SK-N-SH (cell line): Measurements from ENCODE around the gene DNMBP. TPM values are rescaled to one million over a fixed set of nuclear protein-coding genes. Genes with fewer than 3 reads are reported as not detected.

ENCODE experiments used
- CTCF ChIA-PET: fragments of 300-600, 350-600 bp; formaldehyde crosslinking; extraction: SDS; loops from one replicate; lab custom pipeline; 2021; lab: Yijun Ruan, JAX
- POLR2A ChIA-PET: fragments of 350-600 bp; sonication (Branson Sonifier 250); formaldehyde crosslinking; extraction: SDS; loops from one replicate; lab custom pipeline; 2020; ENCODE audit warnings: antibody characterized with exemption, inconsistent platforms; lab: Yijun Ruan, JAX
- DNase-seq: peaks from one replicate; pipeline ENCODE4 v3.0.0; 2012
- H2AFZ ChIP-seq: fragments of 200-600 bp; sonication (generic); 2 replicates; pipeline ENCODE4 v1.8.1; 2016; ENCODE audit warnings: antibody characterized with exemption, mild to moderate bottlenecking, low read depth
- H3F3A ChIP-seq: fragments of 200-600 bp; sonication (generic); replicated peaks from 2 replicates; pipeline ENCODE3; 2016; ENCODE audit warnings: antibody characterized with exemption, mild to moderate bottlenecking; ENCODE audit not compliant: insufficient read depth
- H3K27ac ChIP-seq, 2 experiments: fragments of 200-500 bp in 1 of 2; fragments of 200-600 bp in 1 of 2; sonication (Bioruptor generic) in 1 of 2; sonication (generic), shearing (Covaris generic) in 1 of 2; 2 replicates each; pipeline versions ENCODE4 v1.5.1 to v1.6.1; 2014 to 2016; ENCODE audit warnings: low read depth in 2 of 2, inconsistent platforms in 1 of 2, low read length in 1 of 2, mild to moderate bottlenecking in 1 of 2, mixed read lengths in 1 of 2
- H3K27me3 ChIP-seq: fragments of 200-600 bp; sonication (generic), shearing (Covaris generic); 2 replicates; pipeline ENCODE4 v1.6.1; 2016; ENCODE audit warnings: mixed run types; ENCODE audit not compliant: insufficient read depth
- H3K36me3 ChIP-seq, 2 experiments: fragments of 200-500 bp in 1 of 2; fragments of 200-600 bp in 1 of 2; sonication (Bioruptor generic) in 1 of 2; sonication (generic) in 1 of 2; replicated peaks in 1 of 2; 2 replicates each; pipeline versions ENCODE3 to v1.5.1; 2014 to 2016; ENCODE audit warnings: low read length in 1 of 2, mild to moderate bottlenecking in 1 of 2; ENCODE audit not compliant: insufficient read depth in 2 of 2, control insufficient read depth in 1 of 2
- H3K4me1 ChIP-seq, 2 experiments: fragments of 200-500 bp in 1 of 2; fragments of 200-600 bp in 1 of 2; sonication (Bioruptor generic) in 1 of 2; sonication (generic), shearing (Covaris generic) in 1 of 2; 2 replicates each; pipeline versions ENCODE4 v1.5.1 to v1.6.1; 2014 to 2016; ENCODE audit warnings: low read depth in 1 of 2, low read length in 1 of 2, mixed run types in 1 of 2; ENCODE audit not compliant: insufficient read depth in 2 of 2, control insufficient read depth in 1 of 2
- H3K4me2 ChIP-seq: fragments of 200-600 bp; sonication (generic), shearing (Covaris generic); 2 replicates; pipeline ENCODE4 v1.6.1; 2017; ENCODE audit warnings: mixed run types
- H3K4me3 ChIP-seq, 2 experiments: fragments of 200-500 bp in 1 of 2; fragments of 200-600 bp in 1 of 2; sonication (Bioruptor generic) in 1 of 2; sonication (generic), shearing (Covaris generic) in 1 of 2; 2 replicates each; pipeline versions ENCODE4 v1.5.1 to v1.8.1; 2014 to 2016; ENCODE audit warnings: low read depth in 2 of 2, inconsistent platforms in 1 of 2, low read length in 1 of 2, mild to moderate bottlenecking in 1 of 2, mixed read lengths in 1 of 2, moderate library complexity in 1 of 2
- H3K79me2 ChIP-seq: fragments of 200-600 bp; sonication (generic); 2 replicates; pipeline ENCODE4 v1.8.1; 2017; ENCODE audit warnings: mild to moderate bottlenecking; ENCODE audit not compliant: insufficient read depth
- H3K9ac ChIP-seq: fragments of 200-600 bp; sonication (generic); 2 replicates; pipeline ENCODE4 v1.6.1; 2017; ENCODE audit warnings: mixed run types
- H3K9me2 ChIP-seq: fragments of 200-600 bp; sonication (generic); 2 replicates; pipeline ENCODE4 v1.6.1; 2017; ENCODE audit warnings: mixed run types
- H3K9me3 ChIP-seq: fragments of 200-600 bp; sonication (generic); 2 replicates; pipeline ENCODE4 v1.6.1; 2017; ENCODE audit warnings: mixed run types, mild to moderate bottlenecking, moderate library complexity
- H4K20me1 ChIP-seq: fragments of 200-600 bp; sonication (generic); 2 replicates; pipeline ENCODE4 v1.6.1; 2017; ENCODE audit warnings: mild to moderate bottlenecking, mixed run types; ENCODE audit not compliant: insufficient read depth
- CHD2 ChIP-seq: fragments of 150-350 bp; IDR thresholded peaks from 2 replicates; pipeline ENCODE4 v1.6.1; 2018; ENCODE audit warnings: low read length; ENCODE audit not compliant: partially characterized antibody
- CTCF ChIP-seq: fragments of 200-600 bp; sonication (generic); IDR thresholded peaks from 2 replicates; pipeline ENCODE4 v1.6.1; 2017; ENCODE audit warnings: antibody characterized with exemption, mild to moderate bottlenecking, moderate library complexity
- EZH2phosphoT487 ChIP-seq: fragments of 200-600 bp; sonication (generic); IDR thresholded peaks from 2 replicates; pipeline ENCODE4 v1.6.1; 2017; ENCODE audit warnings: low read depth, mixed run types, mild to moderate bottlenecking, antibody characterized with exemption, moderate library complexity, borderline replicate concordance
- FOSL2 ChIP-seq: IDR thresholded peaks from 2 replicates; pipeline ENCODE4 v1.4.0; 2012; ENCODE audit warnings: low read depth, mild to moderate bottlenecking, moderate library complexity, borderline replicate concordance
- JUND ChIP-seq: IDR thresholded peaks from 2 replicates; pipeline ENCODE4 v1.4.0; 2012
- MEF2A ChIP-seq: IDR thresholded peaks from 2 replicates; pipeline ENCODE4 v1.4.0; 2012; ENCODE audit warnings: low read depth, borderline replicate concordance
- NRF1 ChIP-seq: IDR thresholded peaks from 2 replicates; pipeline ENCODE4 v1.6.1; 2012; ENCODE audit warnings: low read depth, mild to moderate bottlenecking, low read length
- PBX3 ChIP-seq: IDR thresholded peaks from 2 replicates; pipeline ENCODE4; 2012
- RFX5 ChIP-seq: IDR thresholded peaks from 2 replicates; pipeline ENCODE4 v1.6.1; 2012; ENCODE audit warnings: mild to moderate bottlenecking, improper control_type of control experiment, low read length
- TCF12 ChIP-seq: IDR thresholded peaks from 2 replicates; pipeline ENCODE4 v1.4.0; 2012
- YY1 ChIP-seq: IDR thresholded peaks from 2 replicates; pipeline ENCODE4 v1.4.0; 2012; ENCODE audit warnings: low read depth, mild to moderate bottlenecking
- WGBS: methylation state at CpG from one replicate; pipeline ENCODE4 v1.1.6; 2017; ENCODE audit warnings: low lambda C conversion rate; 5-methylcytosine and 5-hydroxymethylcytosine counted together
- polyA plus RNA-seq, 3 experiments: library from polyadenylated mRNA; depleted of rRNA; stranded (reverse); fragments of >200 nt; gene quantifications; 2 replicates each; pipeline ENCODE4 v1.2.3, GENCODE V29; 2012
- TF ChIP-seq, protein P1 (sequence below): IDR thresholded peaks from 2 replicates; pipeline ENCODE4 v1.4.0; 2012; ENCODE audit warnings: low read depth, borderline replicate concordance

Gene DNMBP
- polyA plus RNA-seq, 1 of the 3 experiments (the other 2 are of a cell fraction), result 40.2 TPM

DNA sequence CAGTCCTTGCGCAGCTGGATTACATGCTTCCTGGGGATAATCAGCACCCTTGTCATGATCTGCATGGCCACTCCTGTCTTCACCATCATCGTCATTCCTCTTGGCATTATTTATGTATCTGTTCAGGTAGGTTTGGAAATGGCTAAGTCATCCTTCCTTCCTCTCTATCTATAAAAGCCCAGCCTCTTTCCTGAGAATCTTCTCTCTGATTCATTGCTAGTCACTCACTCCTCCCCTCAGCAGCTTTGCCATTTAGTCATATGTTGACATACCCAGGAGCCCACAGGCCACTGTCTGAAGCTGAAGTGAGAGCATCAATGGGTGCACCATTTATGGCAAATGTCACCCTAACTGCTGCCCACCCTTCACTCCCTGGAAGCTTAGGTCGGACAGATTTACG lies 175.3 kb downstream of the DNMBP start:
- no peak for DNase-seq
- POLR2A ChIA-PET, result no interaction called here
- Histone ChIP-seq H3K9me3 (no peaks in the 10 kb centered on the region), H3K27me3 (no peaks in the 10 kb centered on the region), H3K9ac (0 out of 2 replicates have a peak overlapping the region, but pooled peaks have one; percentile 1), H4K20me1 (no peaks in the 10 kb centered on the region), H3K4me3 (no peak overlapping the region), H3K9me2 (no peaks in the 10 kb centered on the region), H2AFZ (0 out of 2 replicates have a peak overlapping the region, but pooled peaks have one; percentile 60), H3F3A (peaks cover 5% of the 10 kb centered on the region), H3K36me3 (no peaks in the 10 kb centered on the region), H3K79me2 (no peaks in the 10 kb centered on the region), H3K27ac (peak overlapping the region in 1 of 2 experiments; percentile 67; a peak in 2 of 4 replicates), H3K4me1 (peaks cover 0 to 9% of the 10 kb centered on the region in 2 experiments; a peak in 1 of 4 replicates), H3K4me2 (no peak overlapping the region; the same call in 1 of the 2 replicates)
- TF ChIP-seq JUND (peak; percentile 11; the same call in 1 of the 2 replicates), MEF2A (no peak), PBX3 (peak; percentile 48; the same call in 1 of the 2 replicates), FOSL2 (peak; percentile 75)
- 44% methylated on average over 4 of the region's 4 CpGs for WGBS
- CTCF ChIA-PET, result interaction anchor here (4.1 kb wide), 1 partner anchor 11 kb away, joined by 29 read pairs; no protein-coding TSS in a partner anchor

DNA sequence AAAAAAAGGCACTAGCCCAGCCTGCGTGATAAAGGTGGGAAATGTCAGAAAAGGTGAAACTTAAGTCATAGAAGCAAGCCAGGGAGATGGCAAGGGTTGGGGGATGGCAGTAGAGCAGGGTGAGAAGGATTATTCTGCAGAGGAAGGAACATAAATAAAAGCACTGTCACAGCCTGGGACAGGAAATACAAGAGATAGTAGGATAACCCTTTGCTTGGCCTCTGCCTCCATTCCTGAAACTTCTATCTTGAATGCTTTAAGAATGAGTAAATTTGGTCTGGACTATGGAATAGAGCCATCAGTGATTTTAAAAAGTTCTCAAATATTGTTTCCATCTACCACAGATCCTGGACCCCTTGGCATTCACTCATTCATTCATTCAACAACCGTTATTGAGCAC lies 177.3 kb downstream of the DNMBP start:
- 0 out of 4 replicates have a peak overlapping the region, but pooled peaks of 1 of the 2 experiments have one; percentile 67 for H3K27ac ChIP-seq
- POLR2A ChIA-PET, result no interaction called here
- H3K4me2 ChIP-seq, result no peak overlapping the region
- no peaks in the 10 kb centered on the region for H3K9me3 ChIP-seq
- H3K79me2 ChIP-seq, result no peaks in the 10 kb centered on the region
- H2AFZ ChIP-seq, result 0 out of 2 replicates have a peak overlapping the region, but pooled peaks have one; percentile 4
- H3K9ac ChIP-seq, result no peak overlapping the region
- peaks cover 0 to 9% of the 10 kb centered on the region in 2 experiments; a peak in 1 of 4 replicates for H3K4me1 ChIP-seq
- TF ChIP-seq CHD2 (no peak), TCF12 (0 out of 2 replicates have a peak, but pooled peaks have one; percentile 5)
- TF ChIP-seq, all 33 proteins: peak for 1
- CTCF ChIA-PET, result interaction anchor here (1.8 kb wide), 1 partner anchor 13 kb away, joined by 9 read pairs; no protein-coding TSS in a partner anchor
- DNase-seq, result no peak
- 56% methylated on average over 2 of the region's 2 CpGs for WGBS
- no peaks in the 10 kb centered on the region for H4K20me1 ChIP-seq
- H3K27me3 ChIP-seq, result no peaks in the 10 kb centered on the region
- no peaks in the 10 kb centered on the region for H3K36me3 ChIP-seq
- H3K9me2 ChIP-seq, result no peaks in the 10 kb centered on the region
- H3F3A ChIP-seq, result peaks cover 5% of the 10 kb centered on the region
- no peak overlapping the region for H3K4me3 ChIP-seq

- POLR2A ChIA-PET, result no interaction called here
- no peaks in the 10 kb centered on the region for H3K27me3 ChIP-seq
- no peaks in the 10 kb centered on the region for H3K9me2 ChIP-seq
- H3K36me3 ChIP-seq, result no peaks in the 10 kb centered on the region
- no peak for DNase-seq
- TF ChIP-seq FOSL2 (no peak), EZH2phosphoT487 (no peak), RFX5 (no peak), YY1 (no peak), NRF1 (no peak), CTCF (no peak), CHD2 (no peak)
- TF ChIP-seq, protein P1, sequence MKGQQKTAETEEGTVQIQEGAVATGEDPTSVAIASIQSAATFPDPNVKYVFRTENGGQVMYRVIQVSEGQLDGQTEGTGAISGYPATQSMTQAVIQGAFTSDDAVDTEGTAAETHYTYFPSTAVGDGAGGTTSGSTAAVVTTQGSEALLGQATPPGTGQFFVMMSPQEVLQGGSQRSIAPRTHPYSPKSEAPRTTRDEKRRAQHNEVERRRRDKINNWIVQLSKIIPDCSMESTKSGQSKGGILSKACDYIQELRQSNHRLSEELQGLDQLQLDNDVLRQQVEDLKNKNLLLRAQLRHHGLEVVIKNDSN, result no peak
- H3K4me1 ChIP-seq, result no peaks in the 10 kb centered on the region
- no peaks in the 10 kb centered on the region for H3F3A ChIP-seq
- H3K4me2 ChIP-seq, result no peak overlapping the region
- CTCF ChIA-PET, result interaction anchor here (1.7 kb wide), 1 partner anchor 17 kb away, joined by 5 read pairs; no protein-coding TSS in a partner anchor
- no peak overlapping the region for H2AFZ ChIP-seq
- H3K4me3 ChIP-seq, result no peak overlapping the region
- H3K9me3 ChIP-seq, result no peaks in the 10 kb centered on the region
- H3K9ac ChIP-seq, result no peak overlapping the region
- H3K27ac ChIP-seq, result peak overlapping the region in 1 of 2 experiments; percentile 22; a peak in 1 of 4 replicates
- WGBS, result 86% methylated on average over 2 of the region's 2 CpGs
- no peaks in the 10 kb centered on the region for H3K79me2 ChIP-seq
- H4K20me1 ChIP-seq, result no peaks in the 10 kb centered on the region
Observed at GRCh38 chr10:99828464-99828863, 181.3 kb downstream of the DNMBP start.
